SIG-M5 treated with dmso at 0.1 percent for 504 hours (cell line): ENCODE results near the gene NCF2.
A peak's percentile ranks its signal among the peaks of the same experiment; 100 is the strongest.

Experiments used
- DNase-seq: peaks from one replicate; lab custom pipeline; 2025; ENCODE audit not compliant: unreplicated experiment; lab: John Stamatoyannopoulos, UW

NCF2 gene

GRCh38 chr1:183612407-183612806, 22.1 kb upstream of the NCF2 start:
- DNase-seq, result no peak

- no peak for DNase-seq
Measured at GRCh38 chr1:183611021-183611420, 20.8 kb upstream of the NCF2 start.

- no peak for DNase-seq
Measured at GRCh38 chr1:183609759-183610452, 19.6 kb upstream of the NCF2 start.

- DNase-seq, result peak; percentile 97
Measured at GRCh38 chr1:183609313-183609712, 19.1 kb upstream of the NCF2 start.

- no peak for DNase-seq
Measured at GRCh38 chr1:183607322-183607980, 17.2 kb upstream of the NCF2 start.

GRCh38 chr1:183605904-183606303, 15.6 kb upstream of the NCF2 start:
- DNase-seq, result no peak

- DNase-seq, result peak; percentile 88
Measured at GRCh38 chr1:183604815-183605214, 14.6 kb upstream of the NCF2 start.

- DNase-seq, result peak; percentile 87
Measured at GRCh38 chr1:183604038-183604808, 14.0 kb upstream of the NCF2 start.

GRCh38 chr1:183602510-183602909, 12.3 kb upstream of the NCF2 start:
- DNase-seq, result no peak

GRCh38 chr1:183600634-183601033, 10.4 kb upstream of the NCF2 start:
- DNase-seq, result no peak

- DNase-seq, result peak; percentile 78
Measured at GRCh38 chr1:183600136-183600535, 9.9 kb upstream of the NCF2 start.

GRCh38 chr1:183598386-183598785, 8.1 kb upstream of the NCF2 start:
- DNase-seq, result no peak

- DNase-seq, result no peak
Measured at GRCh38 chr1:183597656-183598347, 7.5 kb upstream of the NCF2 start.

- no peak for DNase-seq
Measured at GRCh38 chr1:183596500-183596899, 6.2 kb upstream of the NCF2 start.

GRCh38 chr1:183595537-183595936, 5.3 kb upstream of the NCF2 start:
- no peak for DNase-seq

GRCh38 chr1:183593356-183593755, 3.1 kb upstream of the NCF2 start:
- DNase-seq, result peak; percentile 90

GRCh38 chr1:183592733-183593132, 2.5 kb upstream of the NCF2 start:
- no peak for DNase-seq

- DNase-seq, result no peak
Measured at GRCh38 chr1:183589874-183590243, 400 bp downstream of the NCF2 start.

- DNase-seq, result no peak
Measured at GRCh38 chr1:183589384-183589783, 875 bp downstream of the NCF2 start.

- no peak for DNase-seq
Measured at GRCh38 chr1:183588827-183589226, 1.4 kb downstream of the NCF2 start.

GRCh38 chr1:183586926-183587325, 3.3 kb downstream of the NCF2 start:
- DNase-seq, result no peak

- DNase-seq, result no peak
Measured at GRCh38 chr1:183586455-183586854, 3.8 kb downstream of the NCF2 start.
